ENCODE data around the gene ATXN7L1.

The ATXN7L1 gene

GRCh38 chr7:105917659-105918058 lies 41.3 kb upstream of the ATXN7L1 start:
- H3K9ac ChIP-seq (ENCODE audit: low read length): no peak overlapping the region
- H3K36me3 ChIP-seq (replicated peaks; ENCODE audit: low read depth, low read length): no peaks in the 10 kb centered on the region
- no peaks in the 10 kb centered on the region for H3K4me1 ChIP-seq (ENCODE audit: low read length)
- no peaks in the 10 kb centered on the region for H3K79me2 ChIP-seq (ENCODE audit: low read length)
- H3K9me3 ChIP-seq (ENCODE audit: insufficient read depth, low read length): no peaks in the 10 kb centered on the region
- peaks cover 5% of the 10 kb centered on the region; the same call in 1 of the 2 replicates for H3K27me3 ChIP-seq (ENCODE audit: low read depth, low read length)
- H3K4me3 ChIP-seq (ENCODE audit: low read length): no peak overlapping the region
- H4K20me1 ChIP-seq (ENCODE audit: insufficient read depth, low read length): no peaks in the 10 kb centered on the region
- H2AFZ ChIP-seq (ENCODE audit: low read depth, low read length): no peak overlapping the region
- TF ChIP-seq EZH2phosphoT487 (IDR thresholded peaks at IDR 0.05; ENCODE audit: low read depth): no peak
- no peak for TF ChIP-seq CTCF (IDR thresholded peaks at IDR 0.05; ENCODE audit: low read depth, low read length)
- no peak overlapping the region for H3K27ac ChIP-seq (ENCODE audit: low read length)
- H3K4me2 ChIP-seq (ENCODE audit: low read length): no peak overlapping the region

- no peaks in the 10 kb centered on the region for H3K4me1 ChIP-seq (ENCODE audit: low read length)
- H2AFZ ChIP-seq (ENCODE audit: low read depth, low read length): no peak overlapping the region
- no peak overlapping the region for H3K27ac ChIP-seq (ENCODE audit: low read length)
- H3K36me3 ChIP-seq (replicated peaks; ENCODE audit: low read depth, low read length): no peaks in the 10 kb centered on the region
- H3K79me2 ChIP-seq (ENCODE audit: low read length): no peaks in the 10 kb centered on the region
- H4K20me1 ChIP-seq (ENCODE audit: insufficient read depth, low read length): no peaks in the 10 kb centered on the region
- H3K27me3 ChIP-seq (ENCODE audit: low read depth, low read length): peaks cover 5% of the 10 kb centered on the region; the same call in 1 of the 2 replicates
- no peak overlapping the region for H3K9ac ChIP-seq (ENCODE audit: low read length)
- TF ChIP-seq CTCF (IDR thresholded peaks at IDR 0.05; ENCODE audit: low read depth, low read length): no peak
- TF ChIP-seq EZH2phosphoT487 (IDR thresholded peaks at IDR 0.05; ENCODE audit: low read depth): no peak
- H3K4me2 ChIP-seq (ENCODE audit: low read length): no peak overlapping the region
- H3K9me3 ChIP-seq (ENCODE audit: insufficient read depth, low read length): no peaks in the 10 kb centered on the region
- H3K4me3 ChIP-seq (ENCODE audit: low read length): no peak overlapping the region
These were observed 40.2 kb upstream of the ATXN7L1 start for GRCh38 chr7:105916603-105917002.

DNA sequence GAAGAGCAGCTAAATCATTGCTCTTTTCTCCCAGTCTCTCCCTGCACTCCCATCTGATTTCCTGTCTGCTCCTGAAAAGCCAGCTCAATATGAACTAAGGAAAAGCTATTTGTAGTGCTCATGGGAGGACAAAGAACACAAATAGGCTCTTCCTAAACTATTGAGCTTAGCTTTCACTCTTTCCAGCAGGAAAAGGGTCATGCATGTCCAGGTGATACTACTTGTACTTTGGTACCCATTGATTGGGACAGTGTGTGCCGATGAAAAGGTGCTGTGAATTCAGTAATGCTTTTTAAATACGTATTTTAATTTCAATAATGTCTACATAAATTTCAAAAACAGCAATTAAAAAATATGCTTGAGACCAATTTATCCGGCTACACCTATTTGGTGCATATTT lies 37.5 kb upstream of the ATXN7L1 start:
- Histone ChIP-seq H3K4me1 (ENCODE audit: low read length) (no peaks in the 10 kb centered on the region), H3K79me2 (ENCODE audit: low read length) (no peaks in the 10 kb centered on the region), H3K27me3 (ENCODE audit: low read depth, low read length) (peaks cover 5% of the 10 kb centered on the region; the same call in 1 of the 2 replicates), H2AFZ (ENCODE audit: low read depth, low read length) (no peak overlapping the region), H4K20me1 (ENCODE audit: insufficient read depth, low read length) (no peaks in the 10 kb centered on the region), H3K9ac (ENCODE audit: low read length) (no peak overlapping the region), H3K27ac (ENCODE audit: low read length) (no peak overlapping the region), H3K4me3 (ENCODE audit: low read length) (no peak overlapping the region), H3K4me2 (ENCODE audit: low read length) (no peak overlapping the region), H3K9me3 (ENCODE audit: insufficient read depth, low read length) (no peaks in the 10 kb centered on the region), H3K36me3 (replicated peaks; ENCODE audit: low read depth, low read length) (no peaks in the 10 kb centered on the region)
- TF ChIP-seq EZH2phosphoT487 (IDR thresholded peaks at IDR 0.05; ENCODE audit: low read depth) (no peak), CTCF (IDR thresholded peaks at IDR 0.05; ENCODE audit: low read depth, low read length) (no peak)

- Histone ChIP-seq H3K4me2 (ENCODE audit: low read length) (no peak overlapping the region), H3K4me1 (ENCODE audit: low read length) (no peaks in the 10 kb centered on the region), H3K36me3 (replicated peaks; ENCODE audit: low read depth, low read length) (no peaks in the 10 kb centered on the region), H3K79me2 (ENCODE audit: low read length) (no peaks in the 10 kb centered on the region), H3K27ac (ENCODE audit: low read length) (no peak overlapping the region), H3K9ac (ENCODE audit: low read length) (no peak overlapping the region), H3K27me3 (ENCODE audit: low read depth, low read length) (peaks cover 8% of the 10 kb centered on the region; the same call in 1 of the 2 replicates), H4K20me1 (ENCODE audit: insufficient read depth, low read length) (no peaks in the 10 kb centered on the region), H2AFZ (ENCODE audit: low read depth, low read length) (no peak overlapping the region), H3K4me3 (ENCODE audit: low read length) (no peak overlapping the region), H3K9me3 (ENCODE audit: insufficient read depth, low read length) (no peaks in the 10 kb centered on the region)
- TF ChIP-seq EZH2phosphoT487 (IDR thresholded peaks at IDR 0.05; ENCODE audit: low read depth) (no peak), CTCF (IDR thresholded peaks at IDR 0.05; ENCODE audit: low read depth, low read length) (no peak)
These were observed 35.7 kb upstream of the ATXN7L1 start for GRCh38 chr7:105911961-105912575.

All from OCI-LY3 (cell line).